GM21529 (cell line): ENCODE measurements around the gene MASP2.
"Not testable (repeated sequence)": the region's sequence is repeated elsewhere in the genome, so short reads cannot be mapped to it uniquely, and the experiment has no call there.

Experiments used
- ATAC-seq: cut with Tn5 transposase; IDR thresholded peaks from one replicate; pipeline ENCODE4 v1.9.1; 2021; ENCODE audit not compliant: unreplicated experiment

MASP2 gene

DNA sequence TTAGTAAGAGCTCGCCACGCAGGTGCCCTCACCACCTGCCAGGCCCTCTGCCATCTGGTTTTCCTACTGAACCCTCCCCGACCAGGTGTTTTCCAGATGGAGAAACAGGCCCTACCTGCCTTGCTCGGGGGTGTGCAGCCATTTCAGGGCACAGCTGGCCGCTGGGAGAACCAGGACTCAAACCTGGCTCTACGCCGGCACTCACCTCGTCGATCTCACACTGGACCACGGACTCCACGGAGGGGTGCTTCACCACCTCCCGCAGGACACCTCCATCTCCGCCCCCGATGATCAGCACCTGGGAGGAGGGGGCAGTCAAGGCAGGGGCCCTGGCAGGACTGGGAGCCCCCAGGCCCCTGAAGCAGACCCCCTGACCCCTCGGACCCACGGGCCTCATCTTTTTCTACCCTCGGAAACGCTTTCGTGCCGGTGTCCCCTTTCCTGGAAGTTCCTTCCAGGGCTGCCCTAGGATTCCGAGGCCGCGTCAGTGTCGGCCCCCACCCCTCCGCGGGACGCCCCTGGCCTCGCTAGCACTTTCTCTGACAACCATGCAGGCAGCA is 11.6 kb upstream of the MASP2 start:
- no peak for ATAC-seq

DNA sequence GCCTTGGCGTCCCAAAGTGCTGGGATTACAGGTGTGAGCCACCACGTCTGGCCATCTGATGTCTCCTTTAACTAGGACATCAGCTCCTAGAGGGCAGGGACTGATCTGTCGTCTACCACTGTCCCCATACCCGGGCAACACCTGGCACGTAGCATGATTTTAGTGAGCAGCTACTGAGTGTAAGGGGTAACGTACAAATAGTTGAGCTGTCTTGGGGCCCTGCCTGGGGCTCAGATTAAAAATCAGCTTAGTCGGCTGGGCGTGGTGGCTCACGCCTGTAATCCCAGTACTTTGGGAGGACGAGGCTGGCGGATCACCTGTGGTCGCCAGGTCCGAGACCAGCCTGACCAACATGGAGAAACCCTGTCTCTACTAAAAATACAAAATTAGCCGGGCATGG is 11.0 kb upstream of the MASP2 start:
- no peak for ATAC-seq

DNA sequence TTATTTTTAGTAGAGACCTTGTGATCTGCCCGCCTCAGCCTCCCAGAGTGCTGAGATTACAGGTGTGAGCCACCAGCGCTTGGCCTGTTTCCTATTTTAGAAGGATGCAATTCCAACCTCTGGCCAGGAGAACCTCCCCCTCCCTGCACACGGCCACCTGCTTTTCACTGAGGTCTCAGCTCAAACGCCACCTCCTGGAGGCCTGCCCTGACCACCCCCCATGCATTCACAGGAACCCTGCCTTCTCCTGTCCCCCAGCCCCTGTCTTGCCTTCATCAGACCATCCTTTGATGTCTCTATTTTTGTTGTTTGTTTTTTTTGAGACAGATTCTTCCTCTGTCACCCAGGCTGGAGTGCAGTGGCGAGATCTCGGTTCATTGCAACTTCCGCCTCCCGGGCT is 10.4 kb upstream of the MASP2 start:
- ATAC-seq = no peak

DNA sequence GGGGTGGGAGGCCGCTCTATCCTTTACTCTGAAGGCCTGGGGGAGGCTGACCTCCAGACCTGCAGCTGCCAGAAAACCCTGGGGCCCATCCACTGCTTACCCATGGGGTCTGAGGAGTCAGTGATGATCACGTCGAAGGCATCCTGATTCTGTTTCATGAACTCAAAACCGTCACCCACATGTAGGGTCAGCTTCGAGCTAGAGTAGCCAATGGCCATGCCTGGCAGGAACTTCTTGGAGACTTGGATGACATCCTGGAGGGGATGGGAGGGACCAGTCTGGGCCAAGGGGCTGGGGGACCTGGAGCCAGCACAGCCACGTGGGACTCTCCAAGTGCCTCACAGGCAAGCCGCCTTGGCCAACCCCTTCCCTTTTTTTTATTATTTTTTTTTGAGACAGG is 9.5 kb upstream of the MASP2 start:
- no peak for ATAC-seq

DNA sequence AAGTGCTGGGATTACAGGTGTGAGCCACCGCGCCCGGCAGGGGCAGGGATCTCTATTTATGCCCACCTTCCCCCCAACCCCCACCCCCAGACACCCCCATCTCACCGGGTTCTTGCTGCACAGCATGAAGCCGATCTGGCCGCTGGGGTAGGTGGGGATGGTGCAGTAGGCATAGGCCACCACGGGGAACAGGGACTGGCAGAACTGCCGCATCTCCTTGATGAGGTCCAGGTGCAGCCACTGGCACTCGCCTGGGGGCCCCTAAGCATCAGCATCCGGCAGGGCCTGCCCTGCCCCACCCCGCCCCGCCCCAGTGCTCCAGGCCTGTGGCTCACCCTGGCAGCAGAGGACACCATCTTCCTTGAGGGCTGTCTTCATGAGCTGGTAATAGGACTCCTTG is 8.6 kb upstream of the MASP2 start:
- no peak for ATAC-seq

DNA sequence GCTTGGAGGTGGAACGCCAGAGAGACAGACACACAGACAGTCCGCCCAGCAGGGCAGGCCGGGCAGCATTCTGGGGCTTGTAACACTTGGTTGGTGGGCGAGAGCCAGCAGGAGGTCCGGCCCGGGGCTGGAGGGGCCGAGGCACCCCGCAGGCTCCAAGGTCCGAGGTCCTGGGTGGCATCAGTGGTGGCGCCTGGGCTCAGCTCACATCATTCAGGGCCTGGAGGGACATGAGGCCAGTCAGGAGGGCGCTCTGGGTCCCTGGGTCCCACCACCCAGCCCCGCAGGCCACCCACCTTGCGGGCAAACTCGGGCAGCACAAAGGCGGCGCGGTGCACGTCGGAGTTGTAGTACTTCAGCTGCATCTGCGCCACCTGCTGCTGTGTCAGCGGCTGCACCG is 7.6 kb upstream of the MASP2 start:
- ATAC-seq = no peak

DNA sequence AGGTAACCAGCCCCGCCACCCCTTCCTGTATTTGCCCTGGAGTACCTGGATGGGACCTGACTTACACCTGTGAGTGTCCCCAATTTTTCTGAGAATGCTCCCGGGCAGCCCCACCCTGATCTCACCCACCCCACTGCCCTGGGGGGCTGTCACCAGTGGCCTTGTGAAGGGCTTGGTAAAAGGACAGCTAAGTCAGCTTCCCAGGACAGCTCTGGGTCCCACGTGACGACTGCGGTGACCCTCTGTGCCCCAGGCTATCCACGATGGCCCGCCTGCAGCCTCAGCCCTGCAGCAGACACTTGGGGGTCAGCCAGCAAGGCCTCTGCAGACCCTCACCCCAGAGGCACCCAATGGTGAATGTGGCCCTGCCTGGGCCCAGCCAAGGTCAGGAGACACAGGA is 7.1 kb upstream of the MASP2 start:
- no peak for ATAC-seq

DNA sequence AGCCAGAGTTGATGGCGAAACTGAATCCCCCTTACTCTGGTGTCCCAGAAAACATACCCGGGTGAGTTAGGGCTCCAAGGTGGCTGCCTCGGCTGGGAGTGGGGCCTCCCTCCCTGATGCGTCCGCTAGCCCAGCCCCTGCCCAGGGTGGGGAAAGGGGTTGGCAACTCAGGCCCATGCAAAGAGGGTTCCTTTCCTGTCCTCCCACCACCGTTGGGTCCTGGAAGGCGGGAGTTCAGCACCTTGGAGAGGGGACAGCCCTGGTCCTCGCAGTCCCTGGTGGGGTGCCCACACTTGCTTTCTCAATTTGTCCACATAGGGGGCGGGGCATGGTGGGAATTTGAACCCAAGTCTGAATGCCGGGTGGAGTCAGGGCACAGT is 6.7 kb upstream of the MASP2 start:
- ATAC-seq = no peak

DNA sequence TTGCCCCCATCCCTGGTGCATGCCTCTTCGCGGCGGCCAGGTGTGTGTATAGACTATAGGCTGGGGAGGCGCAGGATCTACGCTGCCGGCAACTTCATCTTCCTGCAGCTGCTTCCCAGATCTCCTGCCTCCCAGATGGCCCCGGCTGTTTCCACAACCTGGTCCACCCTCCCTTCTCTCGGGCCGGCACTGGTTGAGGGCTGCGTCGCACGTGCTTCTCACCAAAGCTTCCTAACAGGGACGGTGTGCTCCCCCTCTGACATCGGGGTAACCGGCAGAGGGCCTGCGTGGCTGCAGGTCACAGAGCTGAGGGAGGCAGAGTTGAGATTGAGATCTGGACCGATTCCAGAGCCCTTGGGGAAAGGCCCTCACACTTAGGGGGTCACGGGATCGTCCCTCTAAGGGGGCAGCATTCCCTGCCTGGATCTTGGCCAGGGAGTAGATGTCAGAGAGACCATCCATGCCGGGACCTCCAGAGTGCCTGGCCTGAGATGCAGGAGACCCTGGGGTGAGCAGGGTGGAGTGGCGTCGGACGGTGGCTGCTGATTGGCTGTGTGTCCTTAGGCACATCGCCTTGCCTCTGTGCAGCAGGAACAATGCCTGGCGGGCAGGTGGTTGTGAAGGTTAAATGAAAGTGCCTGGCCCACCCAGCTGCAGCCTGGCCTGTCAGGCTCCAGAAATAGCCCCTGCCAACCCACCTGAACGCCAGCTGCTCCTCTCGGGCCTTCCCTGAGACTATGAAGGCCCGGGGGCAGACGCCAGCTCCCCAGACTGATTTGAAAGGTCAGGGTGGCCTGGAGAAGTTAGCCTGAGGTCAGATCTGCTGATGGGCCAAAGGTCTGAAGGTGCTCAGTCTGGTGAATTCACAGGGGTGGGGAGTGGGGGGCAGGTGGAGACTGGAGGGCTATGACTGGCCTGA is 6.1 kb upstream of the MASP2 start:
- ATAC-seq = no peak

DNA sequence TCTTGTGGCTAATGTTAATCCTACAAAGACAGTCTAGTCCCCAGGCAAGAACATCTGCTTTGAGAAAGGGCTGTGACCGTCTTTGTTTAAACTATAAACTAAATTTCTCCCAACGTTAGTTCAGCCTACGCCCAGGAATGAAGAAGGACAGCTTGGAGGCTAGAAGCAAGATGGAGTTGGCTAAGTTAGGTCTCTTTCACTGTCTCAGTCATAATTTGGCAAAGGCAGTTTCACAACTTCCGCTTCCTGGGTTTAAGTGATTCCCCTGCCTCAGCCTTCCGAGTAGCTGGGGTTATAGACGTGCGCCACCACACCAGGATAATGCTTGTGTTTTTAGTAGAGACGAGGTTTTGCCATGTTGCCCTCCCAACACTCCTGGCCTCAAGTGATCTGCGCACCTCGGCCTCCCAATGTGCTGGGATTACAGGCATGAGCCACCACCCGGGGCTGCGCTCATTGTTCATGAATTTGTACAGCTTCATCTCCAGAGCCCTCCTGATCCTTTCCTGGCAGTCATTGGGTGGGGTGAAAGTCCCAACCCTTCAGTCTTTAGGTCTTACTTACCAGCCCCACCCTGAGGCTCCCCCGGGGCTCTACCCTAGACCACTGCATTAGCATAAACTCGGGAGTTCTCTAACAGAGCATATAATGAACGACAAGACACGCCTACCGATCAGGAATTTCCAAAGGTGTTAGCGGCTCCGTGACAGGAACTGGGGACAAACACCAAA is 4.9 kb upstream of the MASP2 start:
- ATAC-seq = no peak

DNA sequence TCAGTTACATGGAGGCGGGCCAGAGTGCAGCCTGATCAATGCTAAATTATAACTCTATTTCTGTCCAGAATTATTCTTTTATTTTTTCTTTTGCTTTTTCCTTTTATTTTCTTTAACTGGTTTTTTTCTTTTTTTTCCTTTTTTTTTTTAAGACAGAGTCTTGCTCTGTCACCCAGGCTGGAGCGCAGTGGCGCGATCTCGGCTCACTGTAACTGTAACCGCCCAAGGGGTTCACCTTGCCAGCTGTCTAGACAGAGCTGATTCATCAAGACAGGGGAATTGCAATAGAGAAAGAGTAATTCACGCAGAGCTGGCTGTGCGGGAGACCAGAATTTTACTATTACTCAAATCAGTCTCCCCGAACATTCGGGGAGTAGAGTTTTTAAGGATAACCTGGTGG is 4.1 kb upstream of the MASP2 start:
- ATAC-seq = not testable (repeated sequence)

DNA sequence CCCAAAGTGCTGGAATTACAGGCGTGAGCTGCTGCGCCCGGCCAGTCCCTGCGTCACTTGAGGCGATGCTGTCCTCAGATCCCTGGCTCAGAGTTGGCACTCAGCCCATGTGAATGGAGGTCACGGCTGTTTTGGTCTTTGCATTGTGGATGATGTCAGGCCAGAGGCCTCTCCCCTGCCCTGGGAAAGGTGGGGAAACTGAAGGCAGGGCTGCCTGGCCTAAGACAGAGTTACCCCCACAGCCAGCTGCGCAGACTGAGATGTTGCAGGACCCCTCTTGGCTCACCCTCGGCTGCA is 821 bp downstream of the MASP2 start:
- ATAC-seq = no peak

DNA sequence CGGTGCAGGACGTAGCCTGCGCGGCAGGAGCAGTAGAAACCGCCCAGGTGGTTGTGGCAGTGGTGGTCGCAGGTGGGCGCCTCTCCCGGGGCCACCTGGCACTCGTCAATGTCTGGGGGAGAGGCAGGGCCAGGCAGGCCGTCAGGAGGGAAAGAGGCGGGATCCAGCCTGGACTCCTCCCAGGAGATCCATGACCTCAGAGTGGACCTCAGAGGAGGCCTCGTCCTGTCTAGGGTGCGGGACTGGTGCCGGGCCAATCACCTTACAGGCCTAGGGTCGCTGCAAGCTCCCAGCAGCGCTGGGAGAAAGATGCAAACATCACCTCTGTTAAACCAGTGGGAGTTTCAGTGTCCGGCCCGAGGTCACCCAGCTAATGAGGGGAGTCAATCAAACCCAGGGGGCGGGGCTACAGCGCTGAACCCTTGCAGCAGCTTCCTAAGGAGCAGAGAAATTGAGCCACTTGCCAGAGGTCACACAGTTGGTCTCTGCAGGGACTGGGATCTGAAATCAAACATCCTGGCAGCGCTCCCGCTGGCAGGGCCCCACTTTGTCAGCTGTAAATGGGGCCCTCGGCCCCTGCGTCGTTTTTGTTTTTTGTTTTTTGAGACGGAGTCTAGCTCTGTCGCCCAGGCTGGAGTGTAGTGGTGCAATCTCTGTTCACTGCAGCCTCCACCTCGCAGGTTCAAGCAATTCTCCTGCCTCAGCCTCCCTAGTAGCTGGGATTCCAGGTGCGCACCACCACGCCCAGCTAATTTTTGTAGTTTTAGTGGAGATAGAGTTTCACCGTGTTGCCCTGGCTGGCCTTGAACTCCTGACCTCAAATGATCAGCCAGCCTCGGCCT is 1.4 kb downstream of the MASP2 start:
- ATAC-seq = no peak

DNA sequence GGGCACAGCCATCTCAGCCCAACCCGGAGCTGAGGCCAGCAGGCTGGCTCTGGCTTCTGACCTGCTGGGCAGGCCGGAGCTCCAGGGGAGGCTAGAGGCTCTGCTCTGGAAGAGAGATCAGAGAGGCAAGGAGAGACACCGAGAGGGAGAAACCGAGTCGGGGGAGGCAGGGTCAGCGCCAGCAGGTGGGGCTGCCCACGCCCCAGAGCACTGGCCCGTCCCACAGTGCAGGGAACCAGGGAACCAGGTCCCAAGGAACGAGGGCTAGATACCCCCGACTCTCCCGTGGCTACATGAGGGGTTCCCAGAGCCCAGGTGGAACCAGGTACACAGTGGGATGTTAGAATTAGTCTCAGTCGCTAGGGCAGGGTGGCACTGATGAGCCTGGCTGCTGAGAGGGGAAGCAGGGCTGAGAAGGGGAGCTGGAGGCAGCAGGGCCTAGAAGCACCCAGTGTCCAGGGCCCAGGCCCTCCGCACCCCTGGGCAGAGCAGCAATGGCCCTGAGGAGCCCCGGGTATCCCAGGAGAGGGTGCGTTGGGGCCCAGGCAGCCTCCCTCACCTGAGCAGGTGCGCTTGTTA is 2.1 kb downstream of the MASP2 start:
- no peak for ATAC-seq

DNA sequence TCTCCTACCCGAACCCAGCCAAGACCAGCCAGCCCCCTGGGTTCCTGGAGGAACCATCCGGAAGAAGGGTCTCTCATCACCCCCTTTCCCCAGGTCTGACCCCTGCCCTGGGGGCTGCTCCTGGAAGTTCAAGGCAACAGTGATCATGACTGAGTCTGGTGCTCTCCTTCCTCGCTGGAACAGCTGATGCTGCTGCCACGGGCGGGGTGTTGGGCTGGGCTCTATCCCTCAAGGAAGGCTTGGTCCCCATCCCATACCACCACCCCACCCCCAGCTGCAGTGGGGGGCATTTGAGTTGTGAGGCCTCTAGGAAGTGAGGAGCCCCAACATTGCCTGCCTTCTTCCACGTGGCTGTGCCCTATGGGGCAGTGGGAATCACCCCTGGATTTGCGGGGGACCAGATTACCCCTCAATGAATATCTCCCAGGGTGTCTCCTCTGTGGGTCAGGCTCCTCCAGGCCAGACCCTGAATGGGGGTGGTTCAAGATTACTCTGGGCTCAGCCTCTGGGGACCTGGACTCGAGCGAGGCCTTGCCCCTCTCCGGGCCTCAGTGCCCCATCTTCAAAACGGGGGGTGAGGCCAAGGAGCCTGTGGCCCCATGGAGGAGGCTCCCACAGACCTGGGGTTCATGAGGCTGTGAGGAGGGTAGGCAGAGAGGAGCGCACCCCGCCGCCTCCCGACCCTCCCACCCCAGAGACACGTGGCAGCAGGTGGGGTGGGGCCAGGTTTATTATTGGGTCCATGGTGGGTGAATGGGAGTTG is 2.8 kb downstream of the MASP2 start:
- ATAC-seq = no peak

DNA sequence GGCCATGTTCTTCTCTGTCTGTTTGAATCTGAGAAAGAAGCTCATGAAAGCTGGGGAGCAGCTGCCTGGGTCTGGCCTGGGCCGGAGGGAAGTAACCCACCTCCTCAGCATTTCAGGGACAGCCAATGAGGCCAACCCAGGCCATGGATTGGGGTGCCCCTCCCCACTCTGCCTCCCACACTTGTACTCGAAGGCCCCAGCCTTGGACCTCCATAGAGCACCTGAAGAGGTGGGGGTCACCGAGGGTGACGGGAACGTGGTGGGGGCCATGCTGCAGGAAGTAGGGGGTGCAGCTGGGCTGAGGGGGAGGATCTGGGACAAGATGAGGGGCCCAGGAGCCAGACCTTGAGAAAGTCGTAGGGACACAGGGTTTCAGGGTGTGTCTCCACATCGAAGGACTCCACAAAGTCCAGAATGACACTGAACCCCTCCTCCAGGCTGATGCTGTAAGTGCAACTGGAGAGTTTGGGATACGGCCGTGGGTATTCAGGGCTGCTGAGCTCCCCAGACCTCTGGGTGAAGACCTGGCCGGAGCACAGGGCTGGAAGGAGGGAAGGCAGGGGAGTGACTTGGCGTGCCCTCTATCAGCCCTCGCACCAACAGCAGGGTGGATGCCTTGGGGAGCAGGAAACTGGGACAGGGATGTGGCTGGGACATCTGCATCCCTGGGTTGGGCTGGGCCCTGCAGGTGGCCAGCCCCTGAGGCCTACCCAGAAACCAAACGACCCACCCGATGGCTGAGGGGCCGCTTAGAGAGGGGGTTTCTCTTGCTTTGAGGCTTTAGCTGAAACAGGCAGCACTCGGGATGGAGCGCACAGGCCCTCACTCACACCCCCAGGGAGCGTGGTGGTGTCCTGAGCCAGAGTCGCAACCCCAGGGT is 3.8 kb downstream of the MASP2 start:
- no peak for ATAC-seq

DNA sequence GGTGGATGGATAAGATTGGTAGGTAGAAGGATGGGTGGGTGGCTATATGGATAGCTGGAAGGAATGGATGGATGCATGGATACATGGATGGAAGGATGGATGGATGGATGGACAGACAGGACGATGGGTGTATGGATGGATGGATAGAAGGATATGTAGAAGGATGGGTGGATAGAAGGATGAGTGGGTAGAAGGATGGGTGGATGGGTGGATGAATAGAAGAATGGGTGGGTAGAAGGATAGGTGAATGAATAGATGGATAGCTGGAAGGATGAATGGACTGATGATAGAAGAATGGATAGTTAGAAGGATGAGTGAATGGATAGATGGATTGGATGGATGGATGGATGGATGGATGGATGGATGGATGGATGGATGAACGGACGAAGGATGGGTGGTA is 5.0 kb downstream of the MASP2 start:
- ATAC-seq = no peak

DNA sequence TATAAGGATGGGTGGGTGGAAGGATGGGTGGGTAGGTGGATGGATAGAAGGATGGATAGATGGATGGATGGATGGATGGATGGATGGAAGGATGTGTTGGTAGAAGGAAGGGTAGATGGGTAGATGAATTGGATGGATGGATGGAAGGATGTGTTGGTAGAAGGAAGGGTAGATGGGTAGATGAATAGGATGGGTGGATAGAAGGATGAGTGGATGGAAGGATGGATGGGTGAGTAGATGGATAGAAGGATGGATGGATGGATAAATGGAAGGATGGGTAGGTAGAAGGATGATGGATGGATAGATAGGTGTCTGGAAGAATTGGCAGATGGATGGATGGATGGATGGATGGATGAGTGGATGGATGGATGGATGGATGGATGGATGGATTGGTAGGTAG is 6.0 kb downstream of the MASP2 start:
- no peak for ATAC-seq

DNA sequence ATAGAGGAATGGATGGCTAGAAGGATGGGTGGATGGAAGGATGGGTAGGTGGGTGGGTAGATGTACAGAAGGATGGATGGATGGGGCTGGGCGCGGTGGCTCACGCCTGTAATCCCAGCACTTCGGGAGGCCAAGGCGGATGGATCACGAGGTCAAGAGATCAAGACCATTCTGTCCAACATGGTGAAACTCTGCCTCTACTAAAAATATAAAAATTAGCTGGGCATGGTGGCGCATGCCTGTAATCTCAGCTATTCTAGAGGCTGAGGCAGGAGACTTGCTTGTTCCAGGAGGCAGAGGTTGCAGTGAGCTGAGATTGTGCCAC is 7.0 kb downstream of the MASP2 start:
- not testable (repeated sequence) for ATAC-seq
